GM12801 (cell line): ENCODE data around the gene MACROD1.

ENCODE experiments used
- TF ChIP-seq, protein P1 (sequence below): IDR thresholded peaks from one replicate; pipeline ENCODE4 v1.5.1; 2011; ENCODE audit warnings: control low read depth; ENCODE audit not compliant: insufficient read length; ENCODE audit errors: extremely low read depth

MACROD1 gene

DNA sequence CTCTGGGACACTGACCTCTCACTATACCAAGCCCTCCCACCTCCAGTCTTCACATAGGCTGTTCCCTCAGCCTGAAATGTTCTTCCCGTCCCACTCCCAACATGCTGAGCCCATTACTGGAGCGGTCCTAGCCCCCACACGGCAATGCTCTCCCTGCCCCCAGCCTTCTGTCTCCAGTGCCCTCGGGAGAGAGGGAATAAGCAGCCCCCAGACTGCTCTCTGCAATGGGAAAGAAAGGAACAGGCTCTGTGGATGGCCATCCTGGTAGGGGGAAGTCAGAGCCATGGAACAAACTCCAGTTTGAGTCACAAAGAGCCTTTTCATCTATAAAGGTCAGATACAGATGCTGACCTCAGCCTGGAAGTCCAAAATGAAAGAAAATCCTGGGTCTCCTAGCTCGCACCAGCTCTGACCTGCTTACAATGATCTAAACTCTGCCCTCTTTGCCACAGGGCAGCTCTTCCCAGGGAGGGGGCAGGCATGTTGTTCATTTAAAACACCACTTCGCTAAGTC lies 67.5 kb downstream of the MACROD1 start:
- TF ChIP-seq, protein P1, sequence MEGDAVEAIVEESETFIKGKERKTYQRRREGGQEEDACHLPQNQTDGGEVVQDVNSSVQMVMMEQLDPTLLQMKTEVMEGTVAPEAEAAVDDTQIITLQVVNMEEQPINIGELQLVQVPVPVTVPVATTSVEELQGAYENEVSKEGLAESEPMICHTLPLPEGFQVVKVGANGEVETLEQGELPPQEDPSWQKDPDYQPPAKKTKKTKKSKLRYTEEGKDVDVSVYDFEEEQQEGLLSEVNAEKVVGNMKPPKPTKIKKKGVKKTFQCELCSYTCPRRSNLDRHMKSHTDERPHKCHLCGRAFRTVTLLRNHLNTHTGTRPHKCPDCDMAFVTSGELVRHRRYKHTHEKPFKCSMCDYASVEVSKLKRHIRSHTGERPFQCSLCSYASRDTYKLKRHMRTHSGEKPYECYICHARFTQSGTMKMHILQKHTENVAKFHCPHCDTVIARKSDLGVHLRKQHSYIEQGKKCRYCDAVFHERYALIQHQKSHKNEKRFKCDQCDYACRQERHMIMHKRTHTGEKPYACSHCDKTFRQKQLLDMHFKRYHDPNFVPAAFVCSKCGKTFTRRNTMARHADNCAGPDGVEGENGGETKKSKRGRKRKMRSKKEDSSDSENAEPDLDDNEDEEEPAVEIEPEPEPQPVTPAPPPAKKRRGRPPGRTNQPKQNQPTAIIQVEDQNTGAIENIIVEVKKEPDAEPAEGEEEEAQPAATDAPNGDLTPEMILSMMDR, result no peak

DNA sequence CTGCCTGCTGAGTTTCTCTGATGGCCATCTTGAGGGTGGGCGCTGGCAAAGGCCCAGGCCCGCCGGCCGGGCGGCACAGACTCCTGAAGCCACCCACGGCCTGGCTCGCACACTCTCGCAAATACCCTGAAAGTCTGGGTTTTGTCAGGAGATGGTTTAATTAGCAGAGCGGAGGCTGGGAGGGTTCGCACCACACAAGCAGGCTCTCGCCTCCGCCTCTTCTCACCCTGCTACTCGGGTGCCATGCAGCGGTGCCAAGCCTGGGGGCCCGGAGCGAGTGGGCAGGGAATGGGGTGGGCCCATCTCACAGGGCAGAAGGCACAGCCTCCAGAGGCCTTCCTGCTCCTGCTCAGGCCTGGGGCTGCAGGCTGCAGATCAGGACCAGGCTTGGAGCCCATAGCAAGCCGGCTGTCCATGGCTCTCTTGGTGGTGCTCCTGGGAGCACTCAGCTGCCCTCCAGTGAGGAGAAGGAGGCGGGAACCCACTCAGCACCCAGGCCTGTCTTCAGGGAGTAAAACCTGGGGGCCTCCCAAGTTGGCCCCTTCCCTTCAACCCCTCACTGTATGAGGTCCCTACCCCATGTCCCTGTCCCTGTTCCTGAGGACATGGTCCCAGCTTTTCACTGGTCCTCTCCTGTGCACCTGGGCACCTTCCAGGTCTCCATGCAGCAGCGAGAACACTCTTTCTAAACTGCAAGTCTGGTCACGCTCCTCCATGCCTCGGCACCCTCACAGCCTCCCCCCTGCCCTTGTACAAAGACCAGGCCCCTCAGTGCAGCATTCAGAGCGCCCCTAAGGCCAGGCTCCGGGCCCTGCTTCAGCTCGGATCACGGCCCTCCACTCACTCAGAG lies 68.2 kb downstream of the MACROD1 start:
- TF ChIP-seq, protein P1, result no peak

DNA sequence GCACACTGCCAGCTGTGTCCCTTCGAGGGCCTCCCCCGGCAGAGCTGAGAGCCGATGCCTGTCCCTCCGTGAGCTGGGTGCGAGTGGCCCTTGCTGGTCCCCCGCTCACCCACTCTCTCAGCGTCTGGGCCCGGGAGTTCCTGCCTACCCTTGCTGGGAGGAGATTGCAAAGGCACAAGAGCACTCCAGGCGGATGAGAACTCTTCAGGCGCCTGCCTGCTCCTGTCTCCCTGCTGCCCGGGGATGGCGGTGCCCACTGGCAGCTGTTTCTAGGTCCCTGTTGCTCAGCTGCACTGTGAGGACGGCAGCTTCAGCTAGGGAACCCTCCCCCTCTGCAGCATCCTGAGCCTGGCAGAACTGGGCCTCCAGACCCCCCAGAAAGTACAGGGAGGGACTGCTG lies 69.1 kb downstream of the MACROD1 start:
- TF ChIP-seq, protein P1, result no peak

DNA sequence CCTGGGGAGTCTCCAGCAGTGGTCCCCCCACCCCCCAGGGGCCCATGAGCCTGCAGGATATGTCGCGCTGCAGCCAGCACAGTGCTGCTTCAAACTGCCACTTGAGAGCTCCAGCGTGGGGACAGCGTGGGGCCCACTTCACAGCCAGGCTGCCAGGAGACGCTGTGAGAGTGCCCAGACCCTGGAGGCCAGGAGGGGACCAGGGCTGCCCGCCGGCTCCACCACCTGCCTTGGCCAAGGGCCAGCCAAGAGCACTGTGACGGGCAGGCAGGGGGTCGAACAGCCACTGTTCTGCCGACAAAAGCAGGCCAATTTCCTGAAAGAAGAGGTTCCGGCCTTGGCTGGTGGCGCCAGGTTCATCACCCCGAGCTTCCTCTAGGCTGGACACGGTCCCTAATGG lies 70.0 kb downstream of the MACROD1 start:
- TF ChIP-seq, protein P1, result no peak

DNA sequence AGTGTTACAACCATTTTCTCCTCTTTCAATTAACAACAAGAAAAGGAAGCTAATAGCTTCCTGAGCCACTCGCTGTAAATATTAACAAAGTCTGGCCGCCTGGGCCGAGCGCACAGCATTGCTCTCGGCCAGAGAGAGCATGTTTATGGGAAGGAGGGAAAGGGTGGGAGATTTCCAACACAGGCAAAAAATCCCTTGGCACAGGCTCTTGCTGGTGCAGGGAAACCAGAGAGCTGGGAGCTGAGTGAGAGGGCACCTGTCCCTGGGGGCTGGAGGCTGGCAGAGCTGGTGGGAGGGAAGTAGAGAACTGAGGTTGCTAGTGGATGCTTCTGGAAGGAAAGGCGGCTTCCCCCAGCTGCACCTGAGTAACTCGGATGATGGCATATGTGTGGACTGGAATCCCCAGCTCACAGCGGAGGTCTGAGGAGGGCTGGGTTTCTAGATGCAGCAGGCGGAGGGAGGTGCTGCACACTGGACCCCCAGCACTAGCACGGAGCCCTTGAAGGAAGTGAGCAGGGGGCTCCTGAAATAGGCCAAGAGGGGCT lies 70.6 kb downstream of the MACROD1 start:
- TF ChIP-seq, protein P1, result no peak

DNA sequence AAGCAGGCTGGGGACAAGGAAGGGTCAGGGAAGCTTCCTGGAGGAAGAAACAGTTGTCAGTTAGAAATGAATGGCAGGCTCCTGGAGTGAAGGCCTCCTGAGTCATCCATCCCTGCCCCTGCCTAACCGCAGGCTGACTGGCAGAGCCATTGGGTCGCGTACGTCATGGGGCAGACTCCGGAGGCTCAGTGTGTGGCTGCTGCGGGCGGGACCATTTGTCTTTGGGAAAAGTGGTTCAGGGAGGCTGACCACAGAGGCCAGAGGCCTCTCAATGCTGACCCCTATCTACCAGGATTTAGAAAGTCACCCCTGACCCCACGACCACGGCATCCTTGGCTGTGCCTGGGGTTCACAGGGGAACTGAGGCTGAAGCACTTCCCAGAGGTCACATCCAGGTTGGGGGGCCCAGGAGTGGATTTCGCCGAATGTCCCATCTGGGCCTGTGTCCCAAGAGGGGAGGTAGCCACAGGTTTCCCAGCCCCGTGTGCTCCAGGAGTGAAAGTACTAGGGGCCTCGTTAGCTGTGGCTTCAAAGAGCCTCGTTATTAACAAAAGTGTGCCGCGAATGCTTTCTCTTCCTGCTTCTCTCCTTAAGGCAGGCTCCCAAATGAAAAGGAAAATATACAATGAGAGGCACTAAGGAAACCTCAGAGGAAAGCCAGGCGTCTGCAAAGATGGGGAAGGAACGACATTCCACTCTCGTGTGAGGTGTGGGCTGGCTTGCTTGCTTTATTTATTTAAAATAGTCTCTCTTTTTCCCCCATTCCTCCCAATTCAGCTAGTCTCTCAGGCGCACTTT lies 71.3 kb downstream of the MACROD1 start:
- TF ChIP-seq, protein P1, result no peak
